ENCODE measurements around the gene PPP1R26. TPM values are rescaled to one million over a fixed set of nuclear protein-coding genes. Genes with fewer than 3 reads are reported as not detected.

The PPP1R26 gene
- total and polyA plus RNA-seq, 2 experiments from 2014 or later = 25.9 to 62.2 TPM

DNA sequence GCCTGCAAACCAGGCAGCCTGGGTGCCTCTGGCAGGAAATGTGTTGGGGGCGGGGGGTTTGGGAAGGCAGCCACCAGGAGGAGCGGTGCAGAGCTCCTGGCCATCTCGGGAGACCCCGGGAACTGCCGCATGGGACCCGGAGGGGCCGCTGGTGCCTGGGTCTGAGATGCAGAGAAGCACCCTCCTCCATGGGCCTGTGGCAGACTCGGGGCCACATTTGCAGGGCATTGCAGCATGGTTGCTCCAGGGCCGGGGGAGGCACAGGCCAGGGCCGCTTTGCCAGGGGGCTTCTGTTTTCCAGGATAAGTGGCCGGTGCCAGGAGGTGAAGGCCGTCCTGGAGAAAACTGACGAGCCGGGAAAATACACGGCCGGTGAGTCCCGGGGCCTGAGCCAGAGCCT, 43.3 kb downstream of the PPP1R26 start:
- DNase-seq (ENCODE audit: low read depth in 1 of 2, low spot score in 1 of 2) = no peak
- TF ChIP-seq, protein P1, sequence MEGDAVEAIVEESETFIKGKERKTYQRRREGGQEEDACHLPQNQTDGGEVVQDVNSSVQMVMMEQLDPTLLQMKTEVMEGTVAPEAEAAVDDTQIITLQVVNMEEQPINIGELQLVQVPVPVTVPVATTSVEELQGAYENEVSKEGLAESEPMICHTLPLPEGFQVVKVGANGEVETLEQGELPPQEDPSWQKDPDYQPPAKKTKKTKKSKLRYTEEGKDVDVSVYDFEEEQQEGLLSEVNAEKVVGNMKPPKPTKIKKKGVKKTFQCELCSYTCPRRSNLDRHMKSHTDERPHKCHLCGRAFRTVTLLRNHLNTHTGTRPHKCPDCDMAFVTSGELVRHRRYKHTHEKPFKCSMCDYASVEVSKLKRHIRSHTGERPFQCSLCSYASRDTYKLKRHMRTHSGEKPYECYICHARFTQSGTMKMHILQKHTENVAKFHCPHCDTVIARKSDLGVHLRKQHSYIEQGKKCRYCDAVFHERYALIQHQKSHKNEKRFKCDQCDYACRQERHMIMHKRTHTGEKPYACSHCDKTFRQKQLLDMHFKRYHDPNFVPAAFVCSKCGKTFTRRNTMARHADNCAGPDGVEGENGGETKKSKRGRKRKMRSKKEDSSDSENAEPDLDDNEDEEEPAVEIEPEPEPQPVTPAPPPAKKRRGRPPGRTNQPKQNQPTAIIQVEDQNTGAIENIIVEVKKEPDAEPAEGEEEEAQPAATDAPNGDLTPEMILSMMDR (IDR thresholded peaks at IDR 0.05; ENCODE audit: low read depth, low read length) = no peak
- no peaks in the 10 kb centered on the region for H3K4me1 ChIP-seq (ENCODE audit: low read depth)
- H3K27ac ChIP-seq = no peak overlapping the region
- H3K9me3 ChIP-seq (ENCODE audit: low read depth) = no peaks in the 10 kb centered on the region
- H3K36me3 ChIP-seq = no peaks in the 10 kb centered on the region
- H3K4me3 ChIP-seq = no peak overlapping the region
- H3K27me3 ChIP-seq = no peaks in the 10 kb centered on the region

DNA sequence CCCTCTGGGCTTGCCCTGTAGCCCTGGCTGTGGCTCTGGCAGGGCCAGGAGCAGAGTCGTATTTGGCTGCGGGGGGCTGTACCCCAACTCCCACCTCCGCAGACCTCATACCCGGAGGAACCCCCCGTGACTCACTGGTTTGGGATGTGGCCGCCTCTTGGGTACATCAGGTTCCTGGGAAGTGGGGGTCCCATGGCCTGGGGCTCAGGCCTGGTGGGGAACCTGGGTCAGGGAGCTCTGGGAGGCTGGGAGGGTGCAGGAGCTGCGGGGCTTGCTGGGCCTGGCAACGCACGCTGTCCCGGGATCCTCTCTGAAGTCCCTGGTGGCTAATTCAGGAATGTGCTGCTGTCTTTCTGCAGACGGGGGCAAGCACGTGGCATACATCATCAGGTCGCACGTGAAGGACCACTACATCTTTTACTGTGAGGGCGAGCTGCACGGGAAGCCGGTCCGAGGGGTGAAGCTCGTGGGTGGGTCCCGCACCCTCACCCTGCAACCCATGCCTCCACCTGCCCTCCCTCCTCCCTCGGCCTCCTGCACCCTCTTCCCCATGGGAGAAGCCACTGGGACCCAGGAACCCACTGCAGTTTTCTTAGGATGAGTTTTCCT, 44.0 kb downstream of the PPP1R26 start:
- no peak overlapping the region for H3K4me3 ChIP-seq
- no peaks in the 10 kb centered on the region for H3K27me3 ChIP-seq
- H3K9me3 ChIP-seq (ENCODE audit: low read depth) = no peaks in the 10 kb centered on the region
- no peak for DNase-seq (ENCODE audit: low read depth in 1 of 2, low spot score in 1 of 2)
- H3K4me1 ChIP-seq (ENCODE audit: low read depth) = no peaks in the 10 kb centered on the region
- H3K36me3 ChIP-seq = no peaks in the 10 kb centered on the region
- TF ChIP-seq, protein P1 (IDR thresholded peaks at IDR 0.05; ENCODE audit: low read depth, low read length) = no peak
- H3K27ac ChIP-seq = no peak overlapping the region

DNA sequence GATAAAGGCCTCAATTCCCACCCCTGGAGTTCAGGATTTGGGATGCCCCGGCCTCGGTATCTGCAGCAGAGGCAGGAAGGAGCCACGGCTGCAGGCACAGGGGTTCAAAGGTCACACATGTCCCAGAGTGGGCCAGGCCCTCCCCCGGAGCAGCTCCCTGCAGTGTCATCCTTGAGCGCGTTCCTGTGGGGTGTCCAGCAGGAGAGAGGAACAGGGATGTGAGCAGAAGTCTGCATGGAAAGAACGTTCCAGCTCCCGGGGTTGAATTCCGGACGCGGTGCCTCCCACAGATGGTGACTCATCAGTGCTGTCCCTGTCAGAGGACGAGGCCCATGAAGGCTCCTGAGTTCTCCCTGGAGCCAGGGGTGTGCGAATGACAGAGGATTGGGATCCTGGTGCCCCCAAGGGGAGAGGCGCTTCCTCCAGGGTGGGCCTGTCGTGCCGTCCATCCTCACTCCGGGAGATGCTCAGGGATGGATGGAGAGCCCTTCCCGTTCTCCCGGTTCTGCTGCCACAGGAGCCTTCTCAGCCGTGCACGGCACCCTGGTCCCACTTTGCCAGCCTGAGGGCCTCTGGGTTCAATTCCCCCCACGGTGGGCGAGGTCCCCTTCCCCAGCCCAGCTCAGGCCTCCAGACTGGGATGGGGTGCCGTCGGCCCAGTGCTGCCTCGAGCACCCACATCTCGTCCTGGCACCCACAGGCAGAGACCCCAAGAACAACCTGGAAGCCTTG, 44.7 kb downstream of the PPP1R26 start:
- Histone ChIP-seq H3K9me3 (ENCODE audit: low read depth) (no peaks in the 10 kb centered on the region), H3K4me3 (no peak overlapping the region), H3K36me3 (no peaks in the 10 kb centered on the region), H3K4me1 (ENCODE audit: low read depth) (no peaks in the 10 kb centered on the region), H3K27me3 (no peaks in the 10 kb centered on the region), H3K27ac (no peak overlapping the region)
- TF ChIP-seq, protein P1 (IDR thresholded peaks at IDR 0.05; ENCODE audit: low read depth, low read length) = no peak
- DNase-seq (ENCODE audit: low read depth in 1 of 2, low spot score in 1 of 2) = peak in 1 of 2 donors; percentile 49

DNA sequence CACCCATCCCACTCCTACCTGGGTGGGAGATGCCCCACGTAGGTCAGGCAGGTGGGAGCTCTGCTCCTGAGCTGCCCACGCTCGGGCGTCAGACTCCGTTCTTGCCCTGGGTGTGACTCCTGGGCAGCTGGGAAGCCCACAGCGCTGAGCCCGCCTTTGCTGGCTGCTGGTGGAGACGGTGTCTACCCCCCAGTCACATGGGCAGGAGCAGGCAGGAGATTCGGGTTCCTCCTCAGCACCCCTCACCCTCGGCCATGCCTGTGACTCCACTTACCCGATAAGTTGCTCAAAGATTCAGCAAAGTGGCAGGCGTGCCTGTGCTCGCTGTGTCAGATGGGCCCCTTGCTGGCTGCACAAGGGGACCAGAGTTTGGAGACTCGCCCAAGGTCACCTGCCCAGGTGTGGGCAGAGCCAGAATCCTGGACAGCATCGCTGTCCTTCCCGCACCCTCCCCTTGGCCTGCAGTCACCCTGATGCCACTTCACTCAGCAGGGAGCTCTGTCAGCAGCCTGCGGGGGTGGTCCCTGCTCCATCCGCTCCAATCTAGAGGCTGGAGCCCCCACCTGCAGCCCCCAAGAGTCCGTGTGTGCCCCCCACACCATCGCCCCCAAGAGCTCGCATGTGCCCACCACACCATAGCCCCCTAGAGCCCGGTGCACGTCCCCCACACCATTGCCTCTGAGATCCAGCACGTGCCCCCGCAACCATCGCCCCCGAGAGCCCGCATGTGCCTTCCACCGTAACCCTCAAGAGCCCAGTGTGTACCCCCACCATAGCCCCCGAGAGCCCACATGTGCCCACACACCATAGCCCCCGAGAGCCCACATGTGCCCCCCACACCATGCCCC, 45.9 kb downstream of the PPP1R26 start:
- TF ChIP-seq, protein P1 (IDR thresholded peaks at IDR 0.05; ENCODE audit: low read depth, low read length) = no peak
- no peaks in the 10 kb centered on the region for H3K9me3 ChIP-seq (ENCODE audit: low read depth)
- H3K36me3 ChIP-seq = no peaks in the 10 kb centered on the region
- no peaks in the 10 kb centered on the region for H3K4me1 ChIP-seq (ENCODE audit: low read depth)
- no peak for DNase-seq (ENCODE audit: low read depth in 1 of 2, low spot score in 1 of 2)
- H3K4me3 ChIP-seq = no peak overlapping the region
- no peak overlapping the region for H3K27ac ChIP-seq
- H3K27me3 ChIP-seq = no peaks in the 10 kb centered on the region

DNA sequence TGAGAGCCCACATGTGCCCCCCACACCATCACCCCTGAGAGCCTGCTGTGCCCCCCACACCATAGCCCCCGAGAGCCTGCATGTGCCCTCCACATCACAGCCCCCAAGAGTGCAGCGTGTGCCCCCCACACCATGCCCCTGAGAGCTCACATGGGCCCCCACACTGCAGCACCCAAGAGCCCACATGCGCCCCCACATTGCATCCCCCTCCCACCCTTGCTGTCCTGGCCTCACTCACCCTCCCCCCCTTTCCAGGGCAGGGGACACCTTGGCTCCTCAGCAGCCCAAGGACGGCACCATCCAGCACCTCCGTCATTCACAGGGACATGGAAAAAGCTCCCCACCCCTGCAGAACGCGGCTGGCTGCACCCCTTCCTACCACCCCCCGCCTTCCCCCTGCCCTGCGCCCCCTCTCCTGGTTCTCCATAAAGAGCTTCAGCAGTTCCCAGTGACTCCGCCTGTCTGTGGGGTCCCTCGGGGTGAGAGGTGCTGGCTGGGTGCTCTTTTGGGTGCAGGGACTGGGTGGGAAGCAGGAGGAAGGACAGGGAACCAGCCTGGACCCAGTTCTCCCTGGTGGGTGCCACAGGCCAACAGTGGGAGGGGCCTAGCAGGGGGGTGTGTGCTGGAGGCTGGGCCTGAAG, 46.6 kb downstream of the PPP1R26 start:
- DNase-seq (ENCODE audit: low read depth in 1 of 2, low spot score in 1 of 2) = no peak
- Histone ChIP-seq H3K36me3 (no peaks in the 10 kb centered on the region), H3K9me3 (ENCODE audit: low read depth) (no peaks in the 10 kb centered on the region), H3K4me1 (ENCODE audit: low read depth) (no peaks in the 10 kb centered on the region), H3K4me3 (no peak overlapping the region), H3K27me3 (no peaks in the 10 kb centered on the region), H3K27ac (no peak overlapping the region)
- TF ChIP-seq, protein P1 (IDR thresholded peaks at IDR 0.05; ENCODE audit: low read depth, low read length) = no peak

Data from cardiac muscle cell (in vitro differentiated cells and primary cell).